Stimulated activated CD8-positive, alpha-beta memory T cell treated with anti-CD3 and anti-CD28 coated beads, Interleukin-12 subunit alpha, Interleukin-12 subunit beta, amount 100 ng/mL, for 4 hours (primary cell): ENCODE measurements around the gene MYRF.

Experiments used
- DNase-seq: peaks from one replicate; pipeline ENCODE4 v3.0.0-alpha.2; 2020; ENCODE audit warnings: low read depth

The MYRF gene

DNA sequence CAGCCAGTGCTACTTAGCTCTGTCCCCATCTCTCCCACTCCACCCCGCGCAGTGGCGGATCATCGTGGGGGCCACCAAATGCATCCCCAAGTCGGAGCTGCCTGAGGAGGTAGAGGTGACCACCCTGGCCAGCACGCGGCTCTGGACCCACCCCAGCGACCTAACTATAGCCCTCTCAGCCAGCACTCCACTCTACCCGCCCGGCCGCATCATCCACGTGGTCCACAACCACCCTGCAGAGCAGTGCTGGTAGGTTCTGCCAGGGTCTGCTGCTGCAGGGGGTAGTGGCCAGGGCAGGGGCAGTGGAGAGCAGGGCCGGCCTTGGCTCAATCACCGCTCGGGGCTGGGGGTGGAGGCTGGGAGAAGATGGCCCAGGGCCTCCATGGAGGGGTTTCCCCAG, 13.0 kb upstream of the MYRF start:
- DNase-seq, result no peak

DNA sequence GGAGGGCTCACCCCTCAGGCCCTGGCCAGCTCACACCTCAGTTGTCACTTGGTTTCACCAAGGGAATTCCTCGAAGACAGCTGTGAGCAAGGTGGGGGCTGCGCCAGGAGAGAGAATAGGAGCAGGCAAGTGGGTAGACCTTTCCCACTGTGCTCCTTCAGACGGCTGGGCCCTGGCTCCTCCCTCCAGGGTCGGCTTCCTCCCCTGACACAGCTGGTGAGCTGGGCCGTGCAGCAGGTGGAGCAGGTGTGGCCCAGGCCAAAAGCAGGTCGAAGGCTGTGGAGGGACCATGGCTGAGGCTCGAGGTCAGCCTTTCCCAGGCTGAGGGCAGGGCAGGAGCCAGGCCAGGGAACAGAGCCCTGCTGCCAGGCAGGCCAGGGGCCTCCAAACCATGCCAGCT, 12.5 kb upstream of the MYRF start:
- no peak for DNase-seq

DNA sequence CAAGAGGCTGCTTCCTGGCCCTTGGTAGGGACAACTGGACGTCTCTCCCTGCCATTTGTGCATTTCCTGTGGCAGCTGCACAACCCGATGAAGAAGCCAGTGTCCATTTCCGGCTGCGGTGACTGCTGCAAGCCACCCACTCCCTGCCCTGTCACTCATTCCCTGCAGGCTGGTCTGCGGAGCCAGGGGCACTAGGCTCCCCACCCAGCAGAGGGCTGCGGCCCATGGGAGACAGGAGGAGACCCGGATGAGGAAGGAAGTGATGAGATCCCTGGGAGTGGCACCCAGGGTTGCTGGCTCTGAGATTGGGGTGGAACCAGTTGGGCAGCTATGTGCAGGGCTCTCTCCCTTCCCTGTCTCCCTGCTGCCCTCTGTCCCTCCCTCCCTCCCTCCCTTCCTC, 10.0 kb upstream of the MYRF start:
- DNase-seq, result no peak

DNA sequence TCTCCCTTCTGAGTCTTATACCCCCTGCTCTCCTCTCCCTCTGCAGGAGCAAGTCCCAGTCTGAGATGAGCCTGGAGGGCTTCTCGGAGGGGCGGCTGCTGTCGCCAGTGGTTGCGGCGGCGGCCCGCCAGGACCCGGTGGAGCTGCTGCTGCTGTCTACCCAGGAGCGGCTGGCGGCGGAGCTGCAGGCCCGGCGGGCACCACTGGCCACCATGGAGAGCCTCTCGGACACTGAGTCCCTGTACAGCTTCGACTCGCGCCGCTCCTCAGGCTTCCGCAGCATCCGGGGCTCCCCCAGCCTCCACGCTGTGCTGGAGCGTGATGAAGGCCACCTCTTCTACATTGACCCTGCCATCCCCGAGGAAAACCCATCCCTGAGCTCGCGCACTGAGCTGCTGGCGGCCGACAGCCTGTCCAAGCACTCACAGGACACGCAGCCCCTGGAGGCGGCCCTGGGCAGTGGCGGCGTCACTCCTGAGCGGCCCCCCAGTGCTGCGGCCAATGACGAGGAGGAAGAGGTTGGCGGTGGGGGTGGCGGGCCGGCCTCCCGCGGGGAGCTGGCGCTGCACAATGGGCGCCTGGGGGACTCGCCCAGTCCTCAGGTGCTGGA, 8.8 kb upstream of the MYRF start:
- DNase-seq, result no peak

DNA sequence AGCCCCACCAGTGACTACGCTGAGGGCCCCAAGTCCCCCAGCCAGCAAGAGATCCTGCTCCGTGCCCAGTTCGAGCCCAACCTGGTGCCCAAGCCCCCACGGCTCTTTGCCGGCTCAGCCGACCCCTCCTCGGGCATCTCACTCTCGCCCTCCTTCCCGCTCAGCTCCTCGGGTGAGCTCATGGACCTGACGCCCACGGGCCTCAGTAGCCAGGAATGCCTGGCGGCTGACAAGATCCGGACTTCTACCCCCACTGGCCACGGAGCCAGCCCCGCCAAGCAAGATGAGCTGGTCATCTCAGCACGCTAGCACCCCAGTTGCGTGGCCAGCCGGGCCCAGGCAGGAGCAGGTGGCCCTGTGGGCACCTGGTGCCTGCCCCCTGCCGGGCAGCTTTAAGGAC, 8.3 kb upstream of the MYRF start:
- DNase-seq, result no peak

DNA sequence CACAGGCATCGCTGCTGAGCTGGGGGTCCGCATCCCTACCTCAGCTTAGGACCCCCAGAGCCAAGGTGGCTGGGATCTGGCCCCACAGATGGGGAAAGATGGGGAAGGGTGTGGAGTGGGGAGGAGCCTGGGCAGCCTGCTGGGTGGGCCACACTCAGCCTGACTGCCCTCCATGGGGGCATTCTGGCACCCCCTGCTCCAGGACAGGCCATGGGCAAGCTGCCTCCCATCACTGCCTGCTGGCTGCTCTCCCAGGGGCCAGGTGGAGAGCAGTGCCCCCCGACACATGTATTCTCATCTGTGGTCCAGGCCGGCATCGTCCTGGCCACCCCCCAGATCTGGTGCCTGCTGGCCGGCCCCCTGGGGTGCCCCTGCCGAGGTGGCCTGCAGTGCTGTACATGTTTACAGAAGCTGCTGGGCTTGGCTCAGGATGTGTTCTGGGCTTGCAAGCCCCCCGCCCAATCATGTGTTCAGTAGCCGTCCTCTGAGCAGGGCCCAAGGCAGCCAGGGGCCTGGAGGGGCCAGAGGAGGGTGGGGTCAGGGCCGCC, 7.8 kb upstream of the MYRF start:
- no peak for DNase-seq

DNA sequence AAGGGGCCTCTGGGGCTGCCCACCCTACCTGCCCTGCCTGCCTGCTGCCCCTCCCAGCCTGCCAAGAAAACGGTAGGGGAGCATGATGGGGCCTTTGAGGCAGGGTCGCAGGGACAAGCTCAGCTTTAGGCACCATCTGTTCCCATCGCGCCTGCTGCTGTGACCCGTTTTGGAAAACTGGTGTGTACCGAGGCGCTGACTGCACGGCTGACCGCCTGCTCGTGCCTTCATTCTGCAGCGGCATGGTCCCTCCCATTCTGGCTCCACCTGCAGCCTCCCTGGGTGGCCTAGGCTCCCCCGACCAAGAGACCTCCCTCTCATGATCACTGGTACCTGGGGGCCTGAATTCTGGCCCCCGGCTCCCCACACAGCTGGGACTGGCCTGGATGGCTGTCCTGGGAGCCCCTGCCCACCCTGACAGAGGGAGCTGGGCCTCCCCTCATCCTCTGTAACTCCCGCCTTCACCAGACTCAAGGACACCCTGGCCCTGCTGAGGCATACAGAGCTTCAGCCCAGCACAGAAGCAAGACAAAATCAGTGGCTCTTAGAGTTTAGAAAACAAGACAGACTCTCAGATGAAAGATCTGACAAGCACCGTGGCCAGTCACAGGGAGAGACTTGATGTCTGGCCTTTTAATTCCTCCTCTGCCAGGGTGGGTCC, 6.5 kb upstream of the MYRF start:
- no peak for DNase-seq

DNA sequence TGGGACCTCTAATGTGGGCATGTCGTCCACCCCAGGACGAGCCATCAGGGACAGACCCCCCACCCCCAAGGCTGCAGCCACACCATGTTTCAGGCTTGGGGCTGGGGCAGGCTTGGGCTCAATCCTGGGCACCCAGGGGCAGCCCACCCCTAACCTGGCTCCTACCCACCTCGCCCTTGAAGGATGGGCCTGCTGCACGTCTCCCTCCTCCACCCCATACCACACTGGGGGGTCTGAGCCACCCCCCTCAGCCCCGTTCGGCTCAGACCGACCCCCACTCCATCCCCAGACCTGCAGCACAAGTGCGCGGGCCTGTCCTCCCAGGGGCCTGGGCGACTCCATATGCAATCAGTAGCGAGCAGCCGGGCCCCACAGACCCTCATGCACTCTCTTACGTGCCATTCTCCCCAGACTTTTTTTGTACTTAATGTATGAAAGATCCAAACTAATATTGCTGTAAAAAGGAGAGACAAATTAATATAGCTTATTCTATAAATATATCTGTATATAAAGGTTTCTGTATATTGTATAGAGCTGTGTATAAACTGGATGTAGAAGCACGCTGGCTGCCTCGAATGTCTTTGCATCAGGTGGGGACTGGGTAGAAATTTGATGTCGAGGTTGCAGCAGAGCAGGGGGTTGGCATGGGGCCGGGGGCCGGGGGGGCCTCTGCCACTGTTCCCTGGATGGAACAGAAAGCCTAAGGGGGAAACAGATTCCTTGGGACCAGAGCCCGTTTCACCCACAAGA, 5.8 kb upstream of the MYRF start:
- no peak for DNase-seq

DNA sequence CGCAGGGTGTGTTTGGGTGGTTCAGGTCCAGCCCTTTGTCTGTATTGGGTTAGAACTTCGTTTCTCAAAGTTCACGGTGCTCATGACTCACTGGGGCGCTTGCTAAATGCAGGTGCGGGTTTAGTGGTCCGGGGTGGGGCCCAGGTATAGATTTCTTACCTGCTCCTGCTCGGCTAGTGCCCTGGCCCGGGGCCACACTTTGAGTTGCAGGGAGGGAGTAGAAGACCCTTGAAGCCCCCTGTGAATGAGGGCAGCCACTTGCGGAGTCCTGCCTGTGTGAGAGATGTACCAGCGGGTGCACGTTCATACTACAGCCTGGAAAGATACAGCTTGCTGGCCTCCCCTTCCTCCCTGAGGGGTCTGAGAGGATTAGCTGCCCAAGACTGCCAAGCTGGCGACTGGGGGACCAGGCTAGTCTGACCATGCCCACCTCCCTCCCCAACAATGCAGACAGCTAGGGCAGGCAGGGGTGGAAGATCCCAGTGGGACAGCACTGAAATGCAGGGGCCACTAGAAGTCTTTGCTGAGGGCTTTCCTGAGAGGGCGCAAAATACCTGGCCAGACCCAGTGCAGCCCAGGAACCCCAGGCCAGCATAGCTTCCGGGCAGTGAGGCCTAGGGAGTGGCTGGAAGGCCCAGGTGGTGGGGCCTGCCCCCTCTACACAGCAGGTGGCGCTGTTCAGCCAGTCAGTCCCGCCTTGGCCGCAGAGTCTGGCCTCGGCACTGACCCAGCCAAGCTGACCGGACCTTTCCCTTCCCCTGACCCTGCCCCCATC, 5.1 kb upstream of the MYRF start:
- DNase-seq, result no peak

DNA sequence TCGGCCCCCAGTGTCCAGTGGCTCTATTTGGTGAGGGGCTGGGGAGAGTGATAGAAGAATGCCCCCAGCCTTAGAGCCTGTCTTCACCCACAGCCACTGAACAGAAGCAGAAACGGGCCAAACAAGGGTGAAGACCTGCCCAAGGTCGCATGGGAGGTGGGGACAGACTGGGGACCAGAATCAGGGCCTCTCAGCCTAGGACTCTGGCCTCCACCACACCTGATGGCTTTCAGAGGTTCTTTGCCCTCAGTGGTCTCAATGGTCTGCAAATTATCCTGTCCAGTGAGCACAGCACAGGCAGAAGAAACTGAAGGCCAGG, 4.5 kb upstream of the MYRF start:
- DNase-seq, result no peak

DNA sequence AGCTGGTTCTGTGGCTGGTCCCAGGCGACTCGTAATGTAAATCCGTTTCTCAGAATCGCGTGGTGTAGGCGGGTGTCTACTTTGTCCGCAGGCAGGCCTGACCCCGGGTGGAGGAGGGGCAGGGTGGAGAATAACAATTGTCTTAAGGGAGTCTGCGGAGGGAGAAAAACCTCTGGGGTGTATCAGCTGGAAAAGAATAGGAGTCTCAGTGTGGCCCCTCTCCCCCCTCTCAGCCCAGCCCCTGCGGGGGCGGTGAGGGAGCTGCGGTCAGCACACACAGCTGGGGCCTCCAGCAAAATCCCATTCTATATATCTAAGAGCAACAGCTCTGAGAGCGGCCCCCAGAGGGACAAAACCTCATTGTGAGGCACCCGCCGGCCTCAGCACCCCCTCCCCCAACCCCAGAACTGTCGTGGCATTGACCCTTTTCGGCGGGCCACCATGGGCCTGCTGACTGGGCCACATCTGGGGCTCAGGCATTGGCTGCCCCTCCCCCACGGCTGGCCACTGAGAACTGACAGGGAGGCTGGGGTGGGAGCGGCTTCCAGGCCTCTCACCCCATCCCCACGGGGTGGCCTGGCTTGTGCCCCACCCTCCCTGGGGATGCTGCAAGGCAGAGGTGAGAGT, 2.7 kb upstream of the MYRF start:
- DNase-seq, result no peak

DNA sequence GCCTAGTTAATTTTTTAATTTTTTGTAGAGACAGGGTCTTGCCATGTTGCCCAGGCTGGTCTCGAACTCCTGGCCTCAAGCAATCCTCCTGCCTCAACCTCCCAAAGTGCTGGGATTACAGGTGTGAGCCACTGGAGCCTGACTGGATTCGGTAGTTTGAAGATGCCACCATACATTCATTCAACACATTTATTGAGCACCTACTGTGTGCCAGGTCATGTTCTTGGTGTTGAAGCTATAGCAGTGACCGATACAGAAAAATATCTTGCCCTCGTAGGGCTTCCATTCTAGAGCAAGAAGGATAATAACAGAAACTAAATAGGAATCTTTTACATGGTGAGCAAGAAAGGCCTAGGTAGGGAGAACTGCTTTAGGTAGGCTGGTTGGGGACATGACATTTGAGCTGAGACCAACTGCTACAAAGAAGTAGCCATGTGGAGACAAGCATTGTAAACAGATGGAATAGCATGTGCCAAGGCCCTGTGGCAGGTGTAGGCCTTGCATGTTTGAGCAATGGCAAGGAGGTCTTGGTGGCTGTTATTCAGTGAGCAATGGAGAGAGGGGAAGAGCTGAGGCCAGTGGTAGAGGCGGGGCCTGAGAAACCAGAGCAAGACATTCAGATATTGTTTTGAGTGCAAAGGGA, 1.7 kb upstream of the MYRF start:
- DNase-seq, result no peak

DNA sequence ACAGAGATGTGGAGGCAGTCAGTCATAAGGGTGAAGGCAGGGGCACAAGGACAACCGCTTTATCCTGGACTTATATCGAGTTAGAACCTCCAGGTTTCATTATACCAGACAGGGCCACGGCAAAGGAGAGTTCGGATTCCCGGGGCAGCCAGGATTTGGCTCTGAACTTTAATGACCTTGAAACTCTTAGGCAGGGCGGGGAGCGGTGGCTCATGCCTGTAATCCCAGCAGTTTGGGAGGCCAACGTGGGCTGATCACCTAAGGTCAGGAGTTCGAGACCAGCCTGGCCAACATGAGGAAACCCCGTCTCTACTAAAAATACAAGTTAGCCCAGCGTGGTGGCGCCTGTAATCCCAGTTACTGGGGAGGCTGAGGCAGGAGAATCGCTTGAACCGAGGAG, 1.1 kb upstream of the MYRF start:
- no peak for DNase-seq

DNA sequence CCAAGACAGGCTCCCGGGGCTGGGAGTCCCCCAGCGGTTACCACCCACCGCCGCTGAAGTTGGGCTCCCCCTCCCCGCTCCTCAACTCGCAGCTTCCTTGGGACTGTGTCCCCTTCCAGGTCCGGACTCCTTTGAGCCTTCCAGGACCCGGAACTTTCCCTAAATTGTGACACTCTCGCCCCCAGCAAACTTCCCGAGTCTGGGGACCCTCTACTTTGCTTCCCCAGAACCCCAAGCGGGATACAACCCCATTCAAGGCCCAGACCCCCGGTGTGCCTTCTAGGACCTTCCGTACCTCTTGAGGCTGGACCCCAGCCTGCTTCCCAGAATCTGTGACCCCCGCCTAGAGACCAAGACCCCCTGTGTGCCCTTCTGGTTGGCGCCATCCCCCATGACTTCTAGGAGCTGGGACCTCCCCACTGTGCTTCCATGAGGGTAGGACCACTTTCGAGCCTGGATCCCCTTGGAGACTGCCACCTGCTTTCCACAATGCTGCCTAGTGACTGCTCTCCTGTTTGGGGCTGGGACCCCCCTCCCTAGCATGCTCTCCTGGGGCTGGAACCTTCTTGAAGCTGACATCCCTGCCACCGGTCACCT, 587 bp downstream of the MYRF start:
- no peak for DNase-seq

DNA sequence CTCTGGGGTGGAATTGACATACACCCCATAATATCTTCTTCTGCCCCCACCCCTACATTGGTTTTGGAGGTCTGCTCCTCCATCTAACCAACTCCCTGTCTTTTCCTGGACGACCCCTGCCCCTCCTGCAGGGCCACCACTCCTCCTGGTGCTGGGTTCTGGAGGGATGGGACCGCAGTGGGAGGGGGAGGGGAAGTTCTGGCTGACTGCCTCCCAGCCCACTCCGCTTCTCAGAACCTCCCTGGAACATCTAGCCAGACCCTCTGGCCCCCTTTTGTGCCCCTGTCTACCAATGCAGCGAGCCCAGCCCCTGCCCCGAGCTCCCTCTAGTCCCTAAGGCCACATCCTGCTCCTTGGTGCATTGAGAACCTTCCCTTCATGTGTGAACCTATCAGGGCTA, 1.2 kb downstream of the MYRF start:
- DNase-seq, result no peak

DNA sequence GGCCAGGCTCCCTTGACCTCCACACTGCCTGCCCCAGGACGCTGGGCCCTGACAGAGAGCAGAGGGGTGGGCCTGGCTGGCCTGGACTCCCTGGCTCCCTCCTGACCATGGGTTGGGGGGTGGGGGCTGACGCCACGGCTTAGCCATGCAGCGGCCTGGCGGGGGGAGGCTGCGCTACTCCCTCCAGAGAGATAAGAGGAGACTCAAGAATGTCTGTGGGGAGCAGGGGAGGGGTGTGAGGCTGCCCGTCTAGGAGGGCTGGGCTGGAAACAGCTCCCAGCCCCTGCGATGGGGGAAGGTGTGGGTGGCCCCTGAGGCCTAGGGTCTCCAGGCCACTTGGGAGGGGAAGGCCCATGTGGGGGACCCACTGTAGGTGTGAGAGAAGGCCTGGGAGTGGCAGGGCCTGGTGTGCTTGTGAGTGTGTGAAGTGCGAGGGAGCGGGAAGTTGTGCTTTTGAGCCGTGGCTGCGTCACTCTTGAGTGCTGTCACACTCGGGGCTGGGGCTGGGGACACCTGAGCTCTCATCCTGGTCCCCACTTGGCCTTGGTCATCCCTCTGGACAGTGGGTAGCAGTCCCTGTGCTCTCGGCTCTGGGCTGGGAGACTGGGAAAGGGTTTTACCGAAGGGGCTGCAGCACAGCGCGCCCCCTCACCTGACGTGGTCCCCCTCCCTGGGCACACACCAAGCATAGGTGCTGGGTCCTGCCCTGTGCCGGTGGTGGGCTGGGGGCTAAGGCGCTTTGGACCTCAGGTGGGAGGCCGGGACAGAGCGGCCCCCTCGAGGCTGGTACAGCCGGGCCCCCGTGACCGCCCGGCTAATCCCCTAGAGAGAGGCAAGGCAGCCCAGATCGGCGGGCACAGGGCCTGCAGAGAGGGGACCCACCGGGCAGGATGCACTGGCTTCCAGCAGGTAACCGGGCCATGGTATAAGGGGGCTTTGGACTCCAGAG, 2.4 kb downstream of the MYRF start:
- DNase-seq, result no peak

DNA sequence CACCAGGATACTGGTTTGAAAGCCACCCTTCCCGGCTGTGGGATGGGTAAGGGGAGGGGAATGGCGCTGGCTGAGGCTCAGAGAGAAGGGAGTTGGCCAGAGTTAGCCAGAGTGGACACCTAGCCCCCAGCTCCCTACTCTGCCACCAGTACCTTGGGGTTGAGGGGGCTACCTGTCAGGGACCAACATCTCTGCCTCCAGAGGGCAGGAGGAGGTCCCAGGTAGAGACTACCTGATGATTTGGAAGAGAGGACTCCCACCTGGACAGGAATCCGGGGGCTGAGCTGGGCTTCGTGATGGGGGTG, 3.7 kb downstream of the MYRF start:
- DNase-seq, result no peak

DNA sequence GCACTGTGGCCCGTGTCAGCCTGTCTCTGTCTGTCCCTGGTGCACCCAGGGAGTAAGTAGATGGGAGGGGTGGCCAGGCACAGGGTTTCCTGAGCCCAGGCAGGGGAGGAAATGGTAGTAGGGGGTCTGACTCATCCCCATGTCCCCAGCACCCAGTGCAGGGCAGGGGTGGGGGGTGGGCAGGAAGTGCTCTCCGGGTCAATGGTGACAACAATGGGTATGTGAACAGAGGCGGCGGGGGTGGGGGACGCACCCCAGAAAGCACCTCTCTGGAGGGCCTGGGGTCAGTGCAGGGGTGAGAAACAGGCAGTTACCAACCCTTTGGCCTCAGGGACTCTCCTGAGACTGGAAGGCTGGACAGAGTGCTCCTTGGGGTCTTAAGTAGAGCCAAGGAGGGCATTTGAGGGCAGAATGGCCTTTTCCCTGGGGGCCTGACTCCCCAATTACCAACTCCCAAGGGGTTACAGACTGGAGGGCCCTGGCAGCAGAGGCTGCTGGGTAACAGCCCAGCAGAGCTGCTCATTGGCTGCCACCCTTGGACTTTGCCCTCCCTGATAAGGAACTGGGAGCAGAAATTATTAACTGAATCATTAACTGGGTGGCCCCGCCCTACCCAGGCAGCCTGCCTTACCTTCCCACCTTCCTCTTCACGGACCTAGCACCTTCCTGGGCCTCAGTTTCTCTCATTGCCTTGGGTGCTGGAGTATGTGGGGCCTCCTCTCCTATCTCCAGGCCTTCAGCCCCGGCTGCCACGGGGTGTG, 4.2 kb downstream of the MYRF start:
- DNase-seq, result peak; percentile 29

DNA sequence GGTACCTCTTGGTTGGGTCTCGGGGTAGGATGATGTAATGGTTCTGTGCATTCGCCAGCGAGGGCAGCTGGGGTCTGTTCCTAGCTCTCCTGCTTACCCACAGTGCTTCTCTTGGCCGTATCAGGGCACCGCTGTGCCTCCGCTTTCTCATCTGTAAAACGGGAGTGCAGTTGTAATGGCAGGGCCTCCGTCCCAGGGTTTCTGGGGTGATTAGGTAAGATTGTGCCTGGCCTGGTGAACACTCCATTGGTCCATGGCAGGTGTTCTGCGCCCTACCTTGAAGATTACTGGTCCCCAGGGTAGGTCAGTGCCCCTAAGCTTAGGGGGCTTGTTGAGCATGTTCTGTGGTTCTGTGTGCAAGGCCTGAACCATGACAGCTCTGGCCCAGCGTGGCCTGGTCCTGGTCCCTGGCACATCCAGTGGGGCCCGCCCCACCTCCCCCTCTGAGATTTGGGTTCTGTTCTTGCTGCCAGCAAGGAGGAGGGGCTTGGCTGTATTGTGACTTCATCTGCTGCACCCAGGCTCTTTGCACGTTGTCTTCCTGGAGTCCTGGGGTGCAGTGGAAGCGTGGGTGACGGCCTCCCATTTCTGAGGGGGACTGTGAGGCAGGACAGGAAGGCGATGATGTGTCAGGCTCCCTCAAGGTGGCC, 4.9 kb downstream of the MYRF start:
- no peak for DNase-seq
